Progenitor cell of endocrine pancreas (in vitro differentiated cells): ENCODE measurements around the gene ANXA7. TPM values are rescaled to one million over a fixed set of nuclear protein-coding genes. Genes with fewer than 3 reads are reported as not detected.

Experiments
- DNase-seq: peaks from one replicate; pipeline ENCODE4 v3.0.0; 2021; ENCODE audit warnings: low spot score; ENCODE audit not compliant: unreplicated experiment
- H3K27ac Mint-ChIP-seq: 2 replicates; pipeline ENCODE4 v1.8.0; 2021; ENCODE audit warnings: mild to moderate bottlenecking, moderate library complexity, mixed read lengths
- H3K27me3 Mint-ChIP-seq: 2 replicates; pipeline ENCODE4 v1.8.0; 2021; ENCODE audit warnings: mixed read lengths
- H3K36me3 Mint-ChIP-seq: 2 replicates; pipeline ENCODE4 v1.8.0; 2022; ENCODE audit warnings: mixed read lengths; ENCODE audit not compliant: insufficient read depth
- H3K4me1 Mint-ChIP-seq: 2 replicates; pipeline ENCODE4 v1.8.0; 2021; ENCODE audit warnings: low read depth, mixed read lengths
- H3K4me3 Mint-ChIP-seq: 2 replicates; pipeline ENCODE4 v1.8.0; 2021; ENCODE audit warnings: low read depth, mild to moderate bottlenecking, moderate library complexity, mixed read lengths
- H3K9me3 Mint-ChIP-seq: 2 replicates; pipeline ENCODE4 v1.8.0; 2021; ENCODE audit warnings: low read depth, mixed read lengths
- total RNA-seq: library from RNA; stranded (reverse); gene quantifications from 2 replicates; pipeline ENCODE4 v1.2.1, GENCODE V29; 2021
- TF ChIP-seq, protein P1 (sequence below): fragments of 200-600 bp; sonication (generic); IDR thresholded peaks from one replicate; pipeline ENCODE4 v1.5.0; 2021; ENCODE audit warnings: antibody characterized with exemption, mild to moderate bottlenecking; ENCODE audit not compliant: unreplicated experiment

ANXA7 gene
- total RNA-seq, 1 donor from 2014 or later = 58.9 TPM

GRCh38 chr10:73364964-73365363 lies 48.9 kb downstream of the ANXA7 start:
- Mint-ChIP-seq H3K27ac (no peak overlapping the region), H3K27me3 (no peaks in the 10 kb centered on the region), H3K4me3 (no peak overlapping the region), H3K36me3 (peaks cover 29% of the 10 kb centered on the region), H3K4me1 (no peaks in the 10 kb centered on the region), H3K9me3 (peaks cover 12% of the 10 kb centered on the region)
- DNase-seq = no peak
- TF ChIP-seq, protein P1, sequence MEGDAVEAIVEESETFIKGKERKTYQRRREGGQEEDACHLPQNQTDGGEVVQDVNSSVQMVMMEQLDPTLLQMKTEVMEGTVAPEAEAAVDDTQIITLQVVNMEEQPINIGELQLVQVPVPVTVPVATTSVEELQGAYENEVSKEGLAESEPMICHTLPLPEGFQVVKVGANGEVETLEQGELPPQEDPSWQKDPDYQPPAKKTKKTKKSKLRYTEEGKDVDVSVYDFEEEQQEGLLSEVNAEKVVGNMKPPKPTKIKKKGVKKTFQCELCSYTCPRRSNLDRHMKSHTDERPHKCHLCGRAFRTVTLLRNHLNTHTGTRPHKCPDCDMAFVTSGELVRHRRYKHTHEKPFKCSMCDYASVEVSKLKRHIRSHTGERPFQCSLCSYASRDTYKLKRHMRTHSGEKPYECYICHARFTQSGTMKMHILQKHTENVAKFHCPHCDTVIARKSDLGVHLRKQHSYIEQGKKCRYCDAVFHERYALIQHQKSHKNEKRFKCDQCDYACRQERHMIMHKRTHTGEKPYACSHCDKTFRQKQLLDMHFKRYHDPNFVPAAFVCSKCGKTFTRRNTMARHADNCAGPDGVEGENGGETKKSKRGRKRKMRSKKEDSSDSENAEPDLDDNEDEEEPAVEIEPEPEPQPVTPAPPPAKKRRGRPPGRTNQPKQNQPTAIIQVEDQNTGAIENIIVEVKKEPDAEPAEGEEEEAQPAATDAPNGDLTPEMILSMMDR = no peak

GRCh38 chr10:73359492-73359891 lies 54.4 kb downstream of the ANXA7 start:
- Mint-ChIP-seq H3K27me3 (peaks cover 3% of the 10 kb centered on the region), H3K4me1 (peaks cover 4% of the 10 kb centered on the region), H3K9me3 (peaks cover 12% of the 10 kb centered on the region), H3K27ac (no peak overlapping the region), H3K4me3 (peak overlapping the region; percentile 99), H3K36me3 (peaks cover 11% of the 10 kb centered on the region)
- TF ChIP-seq, protein P1 = no peak
- DNase-seq = no peak

DNA sequence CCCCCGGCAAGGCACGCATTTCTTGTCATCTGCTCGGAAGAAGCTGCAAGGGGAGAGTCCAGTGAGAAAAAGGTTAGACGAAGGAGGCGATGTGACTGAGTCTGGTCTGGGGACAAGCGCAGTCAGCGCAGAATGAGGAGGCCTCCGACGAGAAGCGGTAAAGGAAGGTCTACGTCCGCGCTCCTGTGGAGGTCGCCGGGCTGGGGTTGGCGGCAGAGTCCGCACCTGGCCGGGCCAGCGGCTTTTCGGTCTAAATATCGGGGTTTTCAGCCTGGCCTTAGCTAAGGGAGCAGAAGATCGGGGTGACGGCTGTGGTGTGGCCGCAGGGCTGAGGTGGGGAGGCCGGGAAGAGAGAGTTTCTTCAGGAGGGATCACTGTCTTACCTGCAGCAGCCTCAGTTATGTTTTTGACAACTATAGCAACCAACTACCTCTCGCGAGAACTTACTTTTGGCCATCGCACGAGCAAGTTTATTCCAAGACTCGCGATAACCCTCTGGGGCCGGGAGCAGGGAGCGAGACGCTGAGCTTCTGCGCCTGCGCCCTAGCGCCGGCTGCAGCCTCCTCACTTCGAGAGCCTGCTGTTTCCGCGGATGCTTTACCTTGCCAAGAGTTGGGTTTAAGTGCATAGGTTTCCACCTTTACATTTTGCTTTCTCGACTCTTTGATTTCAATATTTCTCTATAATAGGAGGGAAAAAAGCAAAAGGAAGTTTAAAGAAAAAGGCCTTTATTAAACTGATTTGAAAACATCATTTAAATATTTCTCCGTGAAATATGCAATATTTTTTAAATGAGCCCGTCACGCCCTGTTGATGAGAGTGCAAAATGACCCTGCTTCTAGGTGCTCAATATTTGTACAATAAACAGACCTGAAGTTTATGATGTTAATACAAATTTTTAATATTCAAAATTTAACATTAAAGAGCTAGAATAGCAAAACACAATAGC lies 55.3 kb downstream of the ANXA7 start, which contains the start of gene CFAP70:
CFAP70 (minus strand) TSS at position 534 of the 949 bp plus-strand sequence. CDS start 4,068 bp downstream, outside the sequence.
- Mint-ChIP-seq H3K4me1 (peaks cover 4% of the 10 kb centered on the region), H3K4me3 (peak within 1 kb of the TSS; percentile 99), H3K27ac (peak within 1 kb of the TSS; percentile 99), H3K9me3 (peaks cover 12% of the 10 kb centered on the region), H3K27me3 (peaks cover 3% of the 10 kb centered on the region), H3K36me3 (peaks cover 11% of the 10 kb centered on the region)
- DNase-seq = peak; percentile 93
- TF ChIP-seq, protein P1 = no peak

DNA sequence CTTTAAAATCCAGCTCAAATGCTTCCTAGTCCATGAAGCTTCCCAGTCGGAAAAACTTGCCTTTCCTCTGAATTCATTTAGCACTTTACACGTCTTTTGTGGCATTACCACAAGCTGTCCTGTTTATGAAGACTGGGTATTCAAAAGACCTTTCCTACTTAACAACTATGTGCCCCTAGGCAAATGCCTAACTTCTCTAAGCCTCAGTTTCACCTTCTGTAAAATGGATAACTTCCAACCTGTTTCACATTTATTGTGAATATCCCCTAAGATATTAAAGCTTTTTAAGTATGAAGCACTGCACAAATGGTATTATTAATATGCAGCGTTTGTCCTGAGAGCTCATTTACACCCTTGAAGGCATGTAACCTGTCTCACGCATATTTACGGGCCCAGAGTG lies 56.0 kb downstream of the ANXA7 start:
- peaks cover 8% of the 10 kb centered on the region for H3K36me3 Mint-ChIP-seq
- TF ChIP-seq, protein P1 = no peak
- peaks cover 4% of the 10 kb centered on the region for H3K4me1 Mint-ChIP-seq

DNA sequence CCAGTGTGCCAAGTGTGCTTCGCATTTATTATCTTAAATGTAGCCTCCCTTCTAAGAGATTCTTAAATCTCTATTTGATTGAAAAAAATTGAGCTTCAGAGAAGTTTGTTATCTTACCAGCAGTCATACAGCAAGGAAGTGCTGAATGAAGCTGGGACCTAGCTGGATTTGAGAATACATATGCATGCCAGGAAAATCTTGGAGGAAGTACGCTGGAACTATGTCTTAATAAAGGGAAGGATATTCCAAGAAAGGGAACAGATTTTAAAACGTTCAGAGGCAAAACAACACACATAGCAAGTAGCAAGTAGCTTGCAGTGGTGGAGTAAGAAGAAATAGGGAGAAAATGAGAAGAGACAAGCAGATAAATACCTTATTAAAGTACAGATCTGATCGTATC lies 56.7 kb downstream of the ANXA7 start:
- H3K4me3 Mint-ChIP-seq = peak overlapping the region; percentile 99
- H3K36me3 Mint-ChIP-seq = peaks cover 4% of the 10 kb centered on the region
- no peak overlapping the region for H3K27ac Mint-ChIP-seq
- DNase-seq = no peak
- H3K9me3 Mint-ChIP-seq = peaks cover 6% of the 10 kb centered on the region
- H3K27me3 Mint-ChIP-seq = peaks cover 3% of the 10 kb centered on the region
- peaks cover 4% of the 10 kb centered on the region for H3K4me1 Mint-ChIP-seq
- TF ChIP-seq, protein P1 = no peak

More for the DNA sequence above, 56.0 kb downstream of the ANXA7 start:
- H3K9me3 Mint-ChIP-seq = peaks cover 12% of the 10 kb centered on the region
- peaks cover 3% of the 10 kb centered on the region for H3K27me3 Mint-ChIP-seq
- DNase-seq = no peak
- H3K4me3 Mint-ChIP-seq = peak overlapping the region; percentile 99
- H3K27ac Mint-ChIP-seq = peak overlapping the region; percentile 99
